MCF 10A (cell line): ENCODE data around the gene CPXM1. TPM values are rescaled to one million over a fixed set of nuclear protein-coding genes. Genes with fewer than 3 reads are reported as not detected.

ENCODE experiments used
- BruUV-seq: library from RNA; stranded (reverse); fragments of 400-500 nt; replicated peaks from 2 replicates; lab custom pipeline; 2021; lab: Mats Ljungman, UMichigan
- CTCF ChIA-PET: fragments of 300-600 bp; sonication (Branson Sonifier 250); formaldehyde crosslinking; extraction: SDS; loops from one replicate; lab custom pipeline; 2021; ENCODE audit warnings: antibody characterized with exemption, inconsistent platforms; lab: Yijun Ruan, JAX
- POLR2A ChIA-PET: fragments of 300-600, 350-650 bp; sonication (Branson Sonifier 250); formaldehyde crosslinking; extraction: SDS; loops from one replicate; lab custom pipeline; 2020; ENCODE audit warnings: antibody characterized with exemption, inconsistent platforms; lab: Yijun Ruan, JAX
- DNase-seq: peaks from one replicate; pipeline ENCODE4 v3.0.0-alpha.2; 2018; ENCODE audit not compliant: unreplicated experiment
- H3K27ac Mint-ChIP-seq: one replicate; pipeline ENCODE4 v1.8.0; 2022; ENCODE audit warnings: mild to moderate bottlenecking, low read depth, mixed read lengths; ENCODE audit not compliant: unreplicated experiment
- H3K27me3 Mint-ChIP-seq: one replicate; pipeline ENCODE4 v1.8.0; 2022; ENCODE audit warnings: mixed read lengths; ENCODE audit not compliant: insufficient read depth, unreplicated experiment
- H3K36me3 Mint-ChIP-seq: one replicate; pipeline ENCODE4 v1.8.0; 2022; ENCODE audit warnings: mild to moderate bottlenecking, moderate library complexity, mixed read lengths; ENCODE audit not compliant: insufficient read depth, unreplicated experiment
- H3K4me1 Mint-ChIP-seq: one replicate; pipeline ENCODE4 v1.8.0; 2022; ENCODE audit warnings: mixed read lengths; ENCODE audit not compliant: insufficient read depth, unreplicated experiment
- H3K4me3 Mint-ChIP-seq: one replicate; pipeline ENCODE4 v1.8.0; 2022; ENCODE audit warnings: mild to moderate bottlenecking, moderate library complexity, mixed read lengths; ENCODE audit not compliant: unreplicated experiment
- H3K9me3 Mint-ChIP-seq: one replicate; pipeline ENCODE4 v1.8.0; 2022; ENCODE audit warnings: mixed read lengths; ENCODE audit not compliant: unreplicated experiment
- intact Hi-C: fragments of 100-400 bp; cut with micrococcal nuclease; formaldehyde crosslinking; loops from 2 replicates; pipeline ENCODE4 v1.14.1; 2022
- total RNA-seq: library from RNA; stranded (reverse); gene quantifications from 2 replicates; pipeline ENCODE4 v1.2.3, GENCODE V29; 2022
- TF ChIP-seq, protein P1 (sequence below): fragments of 200-600 bp; IDR thresholded peaks from one replicate; pipeline ENCODE4 v1.8.0; 2022; ENCODE audit warnings: antibody characterized with exemption, mild to moderate bottlenecking; ENCODE audit not compliant: unreplicated experiment

CPXM1 gene
- total RNA-seq, 1 experiment from 2014 or later: not detected

GRCh38 chr20:2751878-2752566, 48.4 kb downstream of the CPXM1 start:
- POLR2A ChIA-PET: interaction anchor here (0.6 kb wide), 1 partner anchor 467 kb away, joined by 3 read pairs; no protein-coding TSS in a partner anchor
- Mint-ChIP-seq H3K27me3 (peaks cover 58% of the 10 kb centered on the region), H3K4me1 (peaks cover 10% of the 10 kb centered on the region), H3K4me3 (no peak overlapping the region), H3K36me3 (no peaks in the 10 kb centered on the region), H3K27ac (no peak overlapping the region), H3K9me3 (no peaks in the 10 kb centered on the region)
- CTCF ChIA-PET: interaction anchor here (0.5 to 2.9 kb wide), 10 partner anchors 11 to 299 kb away, joined by 3 to 14 read pairs (median 4); no protein-coding TSS in a partner anchor
- TF ChIP-seq, protein P1, sequence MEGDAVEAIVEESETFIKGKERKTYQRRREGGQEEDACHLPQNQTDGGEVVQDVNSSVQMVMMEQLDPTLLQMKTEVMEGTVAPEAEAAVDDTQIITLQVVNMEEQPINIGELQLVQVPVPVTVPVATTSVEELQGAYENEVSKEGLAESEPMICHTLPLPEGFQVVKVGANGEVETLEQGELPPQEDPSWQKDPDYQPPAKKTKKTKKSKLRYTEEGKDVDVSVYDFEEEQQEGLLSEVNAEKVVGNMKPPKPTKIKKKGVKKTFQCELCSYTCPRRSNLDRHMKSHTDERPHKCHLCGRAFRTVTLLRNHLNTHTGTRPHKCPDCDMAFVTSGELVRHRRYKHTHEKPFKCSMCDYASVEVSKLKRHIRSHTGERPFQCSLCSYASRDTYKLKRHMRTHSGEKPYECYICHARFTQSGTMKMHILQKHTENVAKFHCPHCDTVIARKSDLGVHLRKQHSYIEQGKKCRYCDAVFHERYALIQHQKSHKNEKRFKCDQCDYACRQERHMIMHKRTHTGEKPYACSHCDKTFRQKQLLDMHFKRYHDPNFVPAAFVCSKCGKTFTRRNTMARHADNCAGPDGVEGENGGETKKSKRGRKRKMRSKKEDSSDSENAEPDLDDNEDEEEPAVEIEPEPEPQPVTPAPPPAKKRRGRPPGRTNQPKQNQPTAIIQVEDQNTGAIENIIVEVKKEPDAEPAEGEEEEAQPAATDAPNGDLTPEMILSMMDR: no peak
- BruUV-seq: no TSS peak
- intact Hi-C loops: no loop called here
- DNase-seq: no peak

- intact Hi-C loops: no loop called here
- POLR2A ChIA-PET: no interaction called here
- CTCF ChIA-PET: no interaction called here
- H3K4me1 Mint-ChIP-seq: peaks cover 9% of the 10 kb centered on the region
- no peaks in the 10 kb centered on the region for H3K9me3 Mint-ChIP-seq
- H3K27ac Mint-ChIP-seq: no peak overlapping the region
- H3K4me3 Mint-ChIP-seq: peak overlapping the region; percentile 29
- DNase-seq: no peak
- BruUV-seq: no TSS peak
- peaks cover 57% of the 10 kb centered on the region for H3K27me3 Mint-ChIP-seq
- H3K36me3 Mint-ChIP-seq: no peaks in the 10 kb centered on the region
- TF ChIP-seq, protein P1: no peak
Observed at GRCh38 chr20:2751347-2751877, 49.0 kb downstream of the CPXM1 start.

DNA sequence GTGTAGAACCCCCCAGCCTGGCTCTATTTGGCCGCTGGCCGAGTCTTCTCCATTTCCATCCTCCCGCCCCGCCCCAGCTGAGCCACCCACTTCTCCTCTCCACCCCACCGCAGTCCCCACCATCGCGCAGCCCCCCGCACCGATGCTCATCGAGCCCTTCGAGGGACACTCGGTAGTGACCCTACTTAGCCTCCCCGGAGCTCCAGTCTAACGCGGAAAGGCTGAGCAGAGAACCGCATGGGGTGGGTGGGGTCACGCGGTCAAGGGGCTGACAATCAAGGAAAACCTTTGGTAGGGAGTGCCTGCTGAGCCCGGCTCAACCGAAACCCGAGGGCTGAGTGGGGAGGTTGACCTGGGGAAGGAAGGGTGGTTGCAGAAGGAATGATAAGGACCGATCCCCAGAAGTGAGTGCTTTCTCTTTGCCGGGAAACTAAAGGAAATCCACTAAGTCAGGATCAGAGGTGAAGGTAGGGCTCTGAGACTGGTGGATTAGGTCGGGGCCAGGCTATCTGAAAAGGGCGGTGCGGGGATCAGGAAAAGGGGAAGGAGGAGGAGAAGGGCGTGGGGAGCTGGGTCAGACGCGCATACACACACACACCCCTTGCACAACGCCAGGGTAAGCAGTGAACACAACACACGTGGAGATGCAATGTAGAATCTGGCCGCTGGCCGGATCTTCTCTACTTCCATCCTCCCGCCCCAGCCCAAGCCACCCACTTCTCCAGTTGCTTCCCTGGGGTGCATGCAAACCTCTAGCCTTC, 49.8 kb downstream of the CPXM1 start:
- peak overlapping the region; percentile 29 for H3K4me3 Mint-ChIP-seq
- peaks cover 6% of the 10 kb centered on the region for H3K4me1 Mint-ChIP-seq
- no TSS peak for BruUV-seq
- H3K9me3 Mint-ChIP-seq: no peaks in the 10 kb centered on the region
- intact Hi-C loops: no loop called here
- peaks cover 49% of the 10 kb centered on the region for H3K27me3 Mint-ChIP-seq
- no peak overlapping the region for H3K27ac Mint-ChIP-seq
- TF ChIP-seq, protein P1: no peak
- POLR2A ChIA-PET: no interaction called here
- peak; percentile 45 for DNase-seq
- H3K36me3 Mint-ChIP-seq: no peaks in the 10 kb centered on the region
- CTCF ChIA-PET: no interaction called here

DNA sequence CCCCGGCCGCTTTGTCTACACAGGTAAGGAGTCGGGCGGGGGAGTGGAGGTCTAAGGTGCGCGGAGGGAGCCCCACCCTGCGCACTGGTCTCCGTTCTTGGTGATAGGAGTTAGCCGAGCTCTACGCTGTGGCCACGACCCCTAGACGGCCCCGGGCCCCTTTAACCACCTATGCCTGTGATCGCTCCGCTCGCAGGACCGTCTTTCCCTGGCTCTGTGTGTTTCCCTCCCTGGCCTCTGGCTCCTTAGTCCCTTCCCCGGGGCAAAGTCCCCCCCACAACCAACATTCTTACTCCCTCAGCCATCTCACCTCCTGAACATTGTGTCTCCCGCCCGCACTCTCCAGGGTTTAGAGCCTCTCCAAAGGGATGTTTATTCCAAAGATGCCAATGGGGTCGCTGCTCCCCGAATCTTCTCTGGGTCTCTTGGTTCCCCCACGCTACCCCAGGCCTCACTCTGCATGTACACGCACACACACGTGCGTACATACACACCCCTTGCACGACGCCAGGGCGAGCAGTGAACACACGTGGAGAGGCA, 50.4 kb downstream of the CPXM1 start:
- BruUV-seq: no TSS peak
- H3K4me3 Mint-ChIP-seq: no peak overlapping the region
- POLR2A ChIA-PET: no interaction called here
- CTCF ChIA-PET: no interaction called here
- no peaks in the 10 kb centered on the region for H3K9me3 Mint-ChIP-seq
- TF ChIP-seq, protein P1: no peak
- H3K36me3 Mint-ChIP-seq: no peaks in the 10 kb centered on the region
- no peak overlapping the region for H3K27ac Mint-ChIP-seq
- intact Hi-C loops: no loop called here
- H3K4me1 Mint-ChIP-seq: peaks cover 6% of the 10 kb centered on the region
- peaks cover 43% of the 10 kb centered on the region for H3K27me3 Mint-ChIP-seq
- no peak for DNase-seq
